ENCODE data around the gene AKNAD1.

The AKNAD1 gene

GRCh38 chr1:108852221-108852975, 4.5 kb downstream of the AKNAD1 start:
- Histone ChIP-seq H3F3A (ENCODE audit: control insufficient read depth, insufficient read depth) (no peaks in the 10 kb centered on the region), H3K79me2 (ENCODE audit: control insufficient read depth, low read length) (no peaks in the 10 kb centered on the region), H3K9me2 (replicated peaks; ENCODE audit: control insufficient read depth, low read length) (no peaks in the 10 kb centered on the region), H3K4me2 (ENCODE audit: low read length) (no peak overlapping the region), H3K9me3 (ENCODE audit: control insufficient read depth, insufficient read depth, low read length) (no peaks in the 10 kb centered on the region), H3K4me3 (ENCODE audit: low read length) (no peak overlapping the region), H3K36me3 (ENCODE audit: control insufficient read depth, low read length) (no peaks in the 10 kb centered on the region), H3K27me3 (ENCODE audit: control insufficient read depth, low read length) (peaks cover 30% of the 10 kb centered on the region), H3K27ac (ENCODE audit: low read depth, low read length) (no peak overlapping the region), H3K4me1 (ENCODE audit: control insufficient read depth, low read length) (no peaks in the 10 kb centered on the region), H4K20me1 (ENCODE audit: control insufficient read depth, insufficient read depth, low read depth, low read length) (no peaks in the 10 kb centered on the region)
- TF ChIP-seq CTCF (IDR thresholded peaks at IDR 0.05; ENCODE audit: low read depth, low read length, poor library complexity, severe bottlenecking) (no peak), EZH2phosphoT487 (IDR thresholded peaks at IDR 0.05; ENCODE audit: borderline replicate concordance, low read length) (no peak)

- H3K9me3 ChIP-seq (ENCODE audit: control insufficient read depth, insufficient read depth, low read length), result no peaks in the 10 kb centered on the region
- no peaks in the 10 kb centered on the region for H3K36me3 ChIP-seq (ENCODE audit: control insufficient read depth, low read length)
- no peak overlapping the region for H3K4me2 ChIP-seq (ENCODE audit: low read length)
- no peaks in the 10 kb centered on the region for H4K20me1 ChIP-seq (ENCODE audit: control insufficient read depth, insufficient read depth, low read depth, low read length)
- H3K27ac ChIP-seq (ENCODE audit: low read depth, low read length), result no peak overlapping the region
- H3K9me2 ChIP-seq (replicated peaks; ENCODE audit: control insufficient read depth, low read length), result no peaks in the 10 kb centered on the region
- peaks cover 23% of the 10 kb centered on the region; the same call in 1 of the 2 replicates for H3K27me3 ChIP-seq (ENCODE audit: control insufficient read depth, low read length)
- H3K79me2 ChIP-seq (ENCODE audit: control insufficient read depth, low read length), result no peaks in the 10 kb centered on the region
- no peak overlapping the region for H3K4me3 ChIP-seq (ENCODE audit: low read length)
- no peaks in the 10 kb centered on the region for H3F3A ChIP-seq (ENCODE audit: control insufficient read depth, insufficient read depth)
- H3K4me1 ChIP-seq (ENCODE audit: control insufficient read depth, low read length), result no peaks in the 10 kb centered on the region
- TF ChIP-seq EZH2phosphoT487 (IDR thresholded peaks at IDR 0.05; ENCODE audit: borderline replicate concordance, low read length) (no peak), CTCF (IDR thresholded peaks at IDR 0.05; ENCODE audit: low read depth, low read length, poor library complexity, severe bottlenecking) (no peak)
Observed at GRCh38 chr1:108851567-108851966, 5.3 kb downstream of the AKNAD1 start.

GRCh38 chr1:108850929-108851328, 6.0 kb downstream of the AKNAD1 start:
- H3K79me2 ChIP-seq (ENCODE audit: control insufficient read depth, low read length), result no peaks in the 10 kb centered on the region
- H3F3A ChIP-seq (ENCODE audit: control insufficient read depth, insufficient read depth), result no peaks in the 10 kb centered on the region
- H3K36me3 ChIP-seq (ENCODE audit: control insufficient read depth, low read length), result no peaks in the 10 kb centered on the region
- no peak overlapping the region for H3K27ac ChIP-seq (ENCODE audit: low read depth, low read length)
- H3K4me3 ChIP-seq (ENCODE audit: low read length), result no peak overlapping the region
- H3K27me3 ChIP-seq (ENCODE audit: control insufficient read depth, low read length), result peaks cover 23% of the 10 kb centered on the region; the same call in 1 of the 2 replicates
- H3K9me3 ChIP-seq (ENCODE audit: control insufficient read depth, insufficient read depth, low read length), result no peaks in the 10 kb centered on the region
- H4K20me1 ChIP-seq (ENCODE audit: control insufficient read depth, insufficient read depth, low read depth, low read length), result no peaks in the 10 kb centered on the region
- no peak overlapping the region for H3K4me2 ChIP-seq (ENCODE audit: low read length)
- H3K4me1 ChIP-seq (ENCODE audit: control insufficient read depth, low read length), result no peaks in the 10 kb centered on the region
- H3K9me2 ChIP-seq (replicated peaks; ENCODE audit: control insufficient read depth, low read length), result no peaks in the 10 kb centered on the region
- TF ChIP-seq CTCF (IDR thresholded peaks at IDR 0.05; ENCODE audit: low read depth, low read length, poor library complexity, severe bottlenecking), result no peak

All from DOHH2 (cell line).